GM23248 (cell line): ENCODE measurements around the gene FAAH2.

Experiments
- EZH2 ChIP-seq: fragments of 200-600 bp; sonication (generic); IDR thresholded peaks from 2 replicates; pipeline ENCODE4 v1.6.1; 2018; ENCODE audit warnings: antibody characterized with exemption, mild to moderate bottlenecking; ENCODE audit not compliant: insufficient read depth, poor library complexity, severe bottlenecking
- EZH2phosphoT487 ChIP-seq: fragments of 200-600 bp; sonication (generic); IDR thresholded peaks from 2 replicates; pipeline ENCODE4 v1.6.1; 2018; ENCODE audit warnings: antibody characterized with exemption, moderate library complexity, mild to moderate bottlenecking, low read depth; ENCODE audit not compliant: insufficient read depth

DNA sequence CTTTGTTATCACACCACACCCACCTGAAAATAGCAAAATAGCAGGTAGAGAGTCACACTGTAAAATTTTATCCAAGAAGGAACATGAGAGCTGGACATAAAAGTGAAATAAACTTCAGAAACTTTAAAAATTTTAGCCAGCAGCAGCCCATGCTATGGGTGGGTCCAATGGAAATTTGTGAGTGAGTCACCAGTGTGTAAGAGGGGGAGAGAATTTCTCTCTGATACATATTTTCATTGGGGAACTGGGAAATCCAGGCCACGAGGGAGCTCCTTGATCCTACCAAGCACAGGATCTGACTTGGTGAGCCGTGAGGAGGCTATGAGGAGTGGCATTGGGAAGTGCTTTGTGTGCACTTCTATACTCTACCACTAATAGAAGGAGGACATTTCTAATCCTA lies 136.3 kb downstream of the FAAH2 start:
- no peak for TF ChIP-seq EZH2
- TF ChIP-seq EZH2phosphoT487: no peak
